GM21360 (cell line): Measurements from ENCODE around the gene KIR2DL3.
"Not testable (repeated sequence)": the region's sequence is repeated elsewhere in the genome, so short reads cannot be mapped to it uniquely, and the experiment has no call there.

Experiments
- ATAC-seq: cut with Tn5 transposase; IDR thresholded peaks from one replicate; pipeline ENCODE4 v1.9.1; 2021; ENCODE audit warnings: mild to moderate bottlenecking, moderate library complexity; ENCODE audit not compliant: unreplicated experiment

The KIR2DL3 gene

DNA sequence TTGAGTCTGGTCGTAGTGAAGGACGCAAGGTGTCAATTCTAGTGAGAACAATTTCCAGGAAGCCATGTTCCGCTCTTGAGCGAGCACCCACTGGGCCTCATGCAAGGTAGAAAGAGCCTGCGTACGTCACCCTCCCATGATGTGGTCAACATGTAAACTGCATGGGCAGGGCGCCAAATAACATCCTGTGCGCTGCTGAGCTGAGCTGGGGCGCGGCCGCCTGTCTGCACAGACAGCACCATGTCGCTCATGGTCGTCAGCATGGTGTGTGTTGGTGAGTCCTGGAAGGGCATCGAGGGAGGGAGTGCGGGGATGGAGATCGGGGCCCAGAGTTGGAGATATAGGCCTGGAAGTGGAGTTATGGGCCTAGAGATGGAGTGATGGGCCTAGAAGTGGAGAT, at the start of gene KIR2DL3:
Gene KIR2DL3, plus strand, starts transcription at position 208 of the 400 bp plus-strand sequence. Its CDS starts 33 bp downstream, at position 241.
- ATAC-seq, result not testable (repeated sequence)

DNA sequence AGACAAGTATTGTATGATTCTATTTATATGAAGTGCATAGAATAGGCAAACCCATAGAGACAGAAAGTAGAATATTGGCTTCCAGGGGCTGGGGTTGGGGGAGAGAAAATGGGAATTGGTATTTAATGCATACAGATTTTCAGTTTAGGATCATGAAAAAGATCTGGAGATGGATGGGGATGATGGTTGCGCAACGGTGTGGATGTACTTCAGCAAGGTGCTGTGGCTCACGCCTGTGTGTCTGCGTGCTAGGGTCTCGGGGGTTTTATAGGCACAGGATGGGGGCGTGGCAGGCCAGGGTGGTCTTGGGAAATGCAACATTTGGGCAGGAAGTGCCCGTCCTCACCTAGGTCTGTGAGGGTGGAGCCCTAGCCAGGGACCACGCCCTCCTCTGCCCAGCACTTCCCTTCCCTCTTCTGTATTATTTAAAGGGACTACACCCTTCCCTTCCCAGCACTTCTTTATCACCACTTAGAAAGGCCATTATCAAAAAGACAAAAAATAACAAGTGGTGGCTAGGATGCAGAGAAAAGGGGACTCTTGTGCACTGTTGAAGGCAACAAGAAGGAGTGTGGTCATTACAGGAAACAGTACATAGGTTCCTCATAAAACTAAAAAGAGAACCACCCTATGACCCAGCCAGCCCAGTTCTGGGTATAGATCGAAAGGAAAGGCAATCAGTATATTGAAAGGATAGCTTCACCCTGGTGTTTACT, 46.6 kb upstream of the KIR2DL3 start:
- no peak for ATAC-seq

GRCh38 chr19:54692298-54692615, 46.1 kb upstream of the KIR2DL3 start:
- no peak for ATAC-seq

- ATAC-seq, result no peak
Observed at GRCh38 chr19:54694648-54695047, 43.7 kb upstream of the KIR2DL3 start.

DNA sequence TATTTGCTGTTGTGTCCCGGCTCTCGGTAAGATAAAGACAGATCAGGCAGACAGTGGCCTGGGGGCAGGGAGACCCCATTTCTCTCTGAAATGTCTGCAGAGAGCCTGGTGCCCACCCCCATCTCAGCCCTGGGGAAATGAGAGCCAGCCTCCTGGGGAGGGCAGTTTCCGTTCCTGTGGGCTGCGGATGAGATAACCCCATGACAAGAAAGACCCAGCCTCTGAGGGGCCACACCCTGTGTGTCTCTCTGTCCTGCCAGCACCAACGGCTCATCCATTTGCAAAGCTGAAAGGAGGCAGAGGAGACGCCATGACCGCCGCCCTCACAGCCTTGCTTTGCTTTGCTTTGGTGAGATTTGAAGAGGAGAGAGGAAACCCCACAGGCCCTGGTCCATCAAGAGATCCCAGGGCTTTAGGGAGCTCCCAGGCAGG, 42.2 kb upstream of the KIR2DL3 start:
- no peak for ATAC-seq

DNA sequence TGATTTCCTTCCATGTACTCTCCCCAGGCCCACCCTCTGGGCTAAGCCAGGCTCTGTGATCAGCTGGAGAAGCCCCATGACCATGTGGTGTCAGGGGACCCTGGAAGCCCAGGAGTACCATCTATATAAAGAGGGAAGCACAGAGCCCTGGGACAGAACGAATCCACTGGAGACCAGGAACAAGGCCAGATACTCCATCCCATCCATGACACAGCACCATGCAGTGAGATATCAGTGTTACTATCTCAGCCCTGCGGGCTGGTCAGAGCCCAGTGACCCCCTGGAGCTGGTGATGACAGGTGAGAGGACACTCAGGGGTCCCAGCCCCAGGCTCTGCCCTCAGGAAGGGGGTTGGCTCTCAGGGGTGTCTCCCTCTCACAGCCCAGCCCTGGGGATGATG, 41.5 kb upstream of the KIR2DL3 start:
- ATAC-seq, result no peak

GRCh38 chr19:54697716-54698115, 40.6 kb upstream of the KIR2DL3 start:
- not testable (repeated sequence) for ATAC-seq

DNA sequence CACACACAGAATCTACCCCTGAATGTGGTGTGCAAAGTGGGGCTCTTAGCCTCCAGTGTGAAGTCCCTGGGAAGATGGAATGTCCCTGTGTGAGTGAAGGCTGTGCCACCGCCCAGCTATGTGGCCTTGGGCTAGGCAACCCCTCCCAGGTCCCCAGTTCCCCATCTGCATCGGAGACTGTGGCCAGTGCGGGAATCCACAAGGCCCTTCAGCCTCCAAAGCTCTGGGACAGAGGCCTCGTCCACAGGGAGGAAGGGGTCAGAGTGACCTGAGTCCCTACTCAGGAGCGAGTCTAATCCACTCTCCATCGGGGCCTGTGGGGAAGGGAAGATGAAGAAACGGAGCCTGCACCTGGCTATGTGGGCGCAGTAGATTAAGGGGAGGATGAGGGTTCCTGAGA, 33.4 kb upstream of the KIR2DL3 start:
- ATAC-seq, result no peak

GRCh38 chr19:54707962-54708361, 30.4 kb upstream of the KIR2DL3 start:
- no peak for ATAC-seq

DNA sequence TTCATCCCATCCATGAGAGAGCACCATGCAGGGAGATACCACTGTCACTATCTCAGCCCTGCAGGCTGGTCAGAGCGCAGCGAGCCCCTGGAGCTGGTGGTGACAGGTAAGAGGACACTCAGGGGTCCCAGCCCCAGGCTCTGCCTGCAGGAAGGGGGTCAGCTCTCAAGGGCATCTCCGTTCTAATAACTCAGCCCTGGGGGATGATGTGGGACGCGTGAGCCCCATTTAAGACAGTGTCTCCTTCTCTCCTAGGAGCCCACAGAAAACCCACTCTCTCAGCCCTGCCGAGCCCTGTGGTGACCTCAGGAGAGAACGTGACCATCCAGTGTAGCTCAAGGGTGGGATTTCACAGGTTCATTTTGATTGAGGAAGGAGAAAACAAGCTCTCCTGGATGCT, 29.5 kb upstream of the KIR2DL3 start:
- no peak for ATAC-seq

DNA sequence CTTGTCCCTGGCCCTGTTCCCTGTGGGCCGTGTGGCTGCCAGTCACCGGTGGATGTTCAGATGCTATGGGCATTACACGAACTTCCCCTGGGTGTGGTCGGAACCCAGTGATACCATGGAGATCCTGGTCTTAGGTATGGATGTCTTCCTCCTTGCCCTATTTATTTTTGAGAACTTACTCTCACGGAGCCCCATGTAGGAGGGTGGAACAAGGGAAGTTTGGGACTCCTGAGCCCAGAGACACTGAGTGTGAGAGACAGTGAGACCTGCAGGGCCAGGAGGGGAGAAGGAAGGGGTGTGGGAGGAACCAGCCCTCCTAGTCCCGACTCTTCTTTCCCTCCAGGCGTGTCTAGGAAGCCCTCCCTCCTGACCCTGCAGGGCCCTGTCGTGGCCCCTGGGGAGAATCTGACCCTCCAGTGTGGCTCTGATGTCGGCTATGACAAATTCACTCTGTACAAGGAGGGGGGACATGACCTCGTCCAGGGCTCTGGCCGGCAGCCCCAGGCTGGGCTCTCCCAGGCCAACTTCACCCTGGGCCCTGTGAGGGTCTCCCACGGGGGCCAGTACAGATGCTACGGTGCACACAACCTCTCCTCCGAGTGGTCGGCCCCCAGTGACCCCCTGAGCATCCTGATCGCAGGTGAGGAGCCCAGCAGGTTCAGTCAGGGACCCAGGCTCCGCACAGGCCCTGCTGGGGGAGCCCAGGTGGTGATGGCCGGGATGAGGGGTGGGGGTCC, 28.9 kb upstream of the KIR2DL3 start:
- no peak for ATAC-seq

GRCh38 chr19:54709956-54710355, 28.4 kb upstream of the KIR2DL3 start:
- not testable (repeated sequence) for ATAC-seq

- ATAC-seq, result no peak
Observed at GRCh38 chr19:54724142-54724541, 14.2 kb upstream of the KIR2DL3 start, which contains the start of gene KIR3DL3. Gene KIR3DL3, plus strand, starts transcription at chr19:54724442. Its CDS starts 55 bp downstream, at chr19:54724497.

GRCh38 chr19:54724644-54725043, 13.7 kb upstream of the KIR2DL3 start:
- ATAC-seq, result no peak

GRCh38 chr19:54725321-54725720, 13.0 kb upstream of the KIR2DL3 start:
- no peak for ATAC-seq

DNA sequence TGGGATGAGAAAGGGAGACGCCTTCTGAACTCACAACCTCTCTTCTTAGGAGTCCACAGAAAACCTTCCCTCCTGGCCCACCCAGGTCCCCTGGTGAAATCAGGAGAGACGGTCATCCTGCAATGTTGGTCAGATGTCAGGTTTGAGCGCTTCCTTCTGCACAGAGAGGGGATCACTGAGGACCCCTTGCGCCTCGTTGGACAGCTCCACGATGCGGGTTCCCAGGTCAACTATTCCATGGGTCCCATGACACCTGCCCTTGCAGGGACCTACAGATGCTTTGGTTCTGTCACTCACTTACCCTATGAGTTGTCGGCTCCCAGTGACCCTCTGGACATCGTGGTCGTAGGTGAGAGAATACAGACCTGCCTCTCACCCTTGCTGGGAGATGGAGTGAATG, 10.8 kb upstream of the KIR2DL3 start:
- no peak for ATAC-seq

GRCh38 chr19:54728167-54728566, 10.1 kb upstream of the KIR2DL3 start:
- no peak for ATAC-seq

DNA sequence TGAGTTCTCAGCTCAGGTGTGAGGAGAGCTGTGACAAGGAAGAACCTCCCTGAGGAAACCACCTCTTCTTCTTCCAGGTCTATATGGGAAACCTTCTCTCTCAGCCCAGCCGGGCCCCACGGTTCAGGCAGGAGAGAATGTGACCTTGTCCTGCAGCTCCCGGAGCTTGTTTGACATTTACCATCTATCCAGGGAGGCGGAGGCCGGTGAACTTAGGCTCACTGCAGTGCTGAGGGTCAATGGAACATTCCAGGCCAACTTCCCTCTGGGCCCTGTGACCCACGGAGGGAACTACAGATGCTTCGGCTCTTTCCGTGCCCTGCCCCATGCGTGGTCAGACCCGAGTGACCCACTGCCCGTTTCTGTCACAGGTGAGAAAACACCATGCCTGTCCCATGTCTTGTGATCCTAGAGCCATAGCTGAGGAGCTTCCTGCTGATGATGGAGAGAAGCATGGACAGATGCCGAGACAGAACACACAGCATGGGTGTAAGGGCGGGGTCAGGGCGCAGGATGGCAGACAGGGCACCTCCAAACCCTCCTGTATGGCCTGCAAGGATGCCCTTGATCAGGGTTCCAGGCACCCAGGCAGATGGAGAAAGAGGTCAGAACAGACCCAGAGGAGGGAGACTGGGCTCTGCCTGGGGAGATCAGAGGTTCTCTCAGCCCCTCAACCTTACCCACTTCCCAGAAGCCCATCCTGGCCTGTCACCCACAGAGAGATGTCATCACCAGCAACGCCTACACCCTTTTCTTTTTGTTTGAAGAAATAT, 8.7 kb upstream of the KIR2DL3 start:
- no peak for ATAC-seq

DNA sequence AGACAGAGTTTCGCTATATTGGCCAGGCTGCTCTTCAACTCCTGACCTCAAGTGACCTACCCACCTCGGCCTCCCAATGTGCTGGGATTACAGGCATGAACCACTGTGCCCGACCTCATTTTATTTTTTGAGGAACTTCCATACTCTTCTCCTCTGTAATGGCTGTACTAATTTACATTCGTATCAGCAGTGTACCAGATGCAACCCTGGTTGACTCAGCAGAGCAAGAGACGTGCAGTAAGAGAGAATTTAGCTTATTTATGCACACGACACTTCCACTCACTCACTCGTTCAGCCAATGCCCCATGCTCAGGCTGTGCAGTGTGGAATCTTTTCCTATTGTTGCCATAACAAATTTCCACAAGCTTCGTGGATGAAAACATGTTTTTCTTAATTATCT, 7.1 kb upstream of the KIR2DL3 start:
- ATAC-seq, result no peak

GRCh38 chr19:54738715-54739114, 402 bp downstream of the KIR2DL3 start:
- no peak for ATAC-seq

GRCh38 chr19:54739587-54740497, 1.5 kb downstream of the KIR2DL3 start:
- no peak for ATAC-seq
